ENCODE data around the gene PRRG2.
A peak's percentile ranks its signal among the peaks of the same experiment; 100 is the strongest.

Gene PRRG2

DNA sequence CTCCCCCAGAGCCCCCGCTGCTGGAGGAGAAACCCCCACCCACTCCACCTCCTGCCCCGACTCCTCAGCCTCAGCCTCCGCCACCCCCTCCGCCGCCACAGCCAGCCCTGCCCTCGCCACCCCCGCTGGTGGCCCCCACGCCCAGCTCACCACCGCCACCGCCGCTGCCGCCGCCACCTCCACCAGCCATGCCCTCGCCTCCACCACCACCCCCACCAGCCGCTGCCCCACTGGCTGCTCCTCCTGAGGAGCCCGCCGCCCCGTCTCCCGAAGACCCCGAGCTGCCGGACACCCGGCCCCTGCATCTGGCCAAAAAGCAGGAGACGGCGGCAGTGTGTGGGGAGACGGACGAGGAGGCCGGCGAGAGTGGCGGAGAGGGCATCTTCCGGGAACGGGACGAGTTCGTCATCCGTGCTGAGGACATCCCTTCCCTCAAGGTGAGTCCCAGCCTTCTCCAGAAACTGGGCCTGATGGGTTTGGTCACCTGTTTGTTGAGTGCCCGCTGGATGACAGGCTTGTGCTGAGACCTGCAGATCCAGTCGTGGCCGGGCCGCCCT lies 20.4 kb downstream of the PRRG2 start:
- H3K4me3 ChIP-seq (ENCODE audit: low read depth, low read length) = no peak overlapping the region
- TF ChIP-seq CTCF (IDR thresholded peaks at IDR 0.05; ENCODE audit: low read depth, low read length) = no peak
- in situ Hi-C loops (cut with HindIII; ENCODE audit: low sequenced_read_pairs) = no loop called here
- DNase-seq (ENCODE audit: low read depth, low spot score) = no peak

GRCh38 chr19:49602806-49603205 lies 21.7 kb downstream of the PRRG2 start:
- H3K4me3 ChIP-seq (ENCODE audit: low read depth, low read length) = no peak overlapping the region
- TF ChIP-seq CTCF (IDR thresholded peaks at IDR 0.05; ENCODE audit: low read depth, low read length) = no peak
- in situ Hi-C loops (cut with HindIII; ENCODE audit: low sequenced_read_pairs) = no loop called here
- no peak for DNase-seq (ENCODE audit: low read depth, low spot score)

DNA sequence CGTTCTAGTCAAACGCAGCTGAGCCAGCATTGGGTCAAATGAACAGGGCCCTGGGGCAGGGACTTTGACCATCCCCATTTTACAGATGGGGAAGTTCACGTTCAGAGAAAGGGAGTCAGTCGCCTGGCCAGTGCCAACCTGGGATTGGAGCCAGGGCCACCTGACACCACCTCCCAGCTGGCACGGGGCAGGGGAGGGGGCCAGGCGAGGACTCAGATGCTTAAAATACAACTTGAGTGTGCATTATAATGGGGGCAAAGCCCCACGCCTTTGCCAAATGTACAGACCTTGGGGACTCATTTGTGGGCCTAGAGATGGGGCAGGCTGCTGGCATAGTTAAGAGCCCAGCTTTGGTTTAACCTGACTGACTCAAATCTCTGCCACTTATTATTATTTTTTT lies 24.5 kb downstream of the PRRG2 start:
- H3K4me3 ChIP-seq (ENCODE audit: low read depth, low read length) = no peak overlapping the region
- in situ Hi-C loops (cut with HindIII; ENCODE audit: low sequenced_read_pairs) = no loop called here
- no peak for DNase-seq (ENCODE audit: low read depth, low spot score)
- TF ChIP-seq CTCF (IDR thresholded peaks at IDR 0.05; ENCODE audit: low read depth, low read length) = no peak

DNA sequence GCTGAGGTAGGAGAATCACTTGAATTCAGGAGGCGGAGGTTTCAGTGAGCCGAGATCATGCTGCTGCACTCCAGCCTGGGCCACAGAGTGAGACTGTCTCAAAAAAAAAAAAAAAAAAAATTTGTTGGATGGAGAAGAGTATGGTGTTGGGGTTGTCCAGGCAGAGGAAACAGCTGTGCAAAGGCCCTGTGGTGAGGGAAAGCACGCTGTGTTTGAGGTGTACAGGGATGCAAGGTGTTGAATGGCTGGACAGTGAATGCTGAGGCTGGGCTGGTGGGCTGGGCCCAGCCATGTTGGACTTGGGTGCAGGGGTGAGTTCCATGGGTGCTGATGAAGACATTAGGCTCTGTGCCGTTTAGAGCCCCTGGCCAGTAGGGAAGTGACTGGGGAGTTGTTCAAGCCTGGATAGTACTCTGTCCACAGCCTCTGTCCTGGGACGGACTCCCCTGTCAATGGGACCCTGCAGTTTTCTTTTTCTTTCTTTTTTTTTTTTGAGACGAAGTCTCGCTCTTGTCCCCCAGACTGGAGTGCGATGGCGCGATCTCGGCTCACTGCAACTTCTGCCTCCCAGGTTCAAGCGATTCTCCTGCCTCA lies 28.5 kb downstream of the PRRG2 start:
- no peak overlapping the region for H3K4me3 ChIP-seq (ENCODE audit: low read depth, low read length)
- TF ChIP-seq CTCF (IDR thresholded peaks at IDR 0.05; ENCODE audit: low read depth, low read length) = no peak
- no peak for DNase-seq (ENCODE audit: low read depth, low spot score)
- in situ Hi-C loops (cut with HindIII; ENCODE audit: low sequenced_read_pairs) = no loop called here

- no peak for DNase-seq (ENCODE audit: low read depth, low spot score)
- TF ChIP-seq CTCF (IDR thresholded peaks at IDR 0.05; ENCODE audit: low read depth, low read length) = no peak
- in situ Hi-C loops (cut with HindIII; ENCODE audit: low sequenced_read_pairs) = no loop called here
- no peak overlapping the region for H3K4me3 ChIP-seq (ENCODE audit: low read depth, low read length)
Measured at GRCh38 chr19:49613374-49613773, 32.3 kb downstream of the PRRG2 start.

- in situ Hi-C loops (cut with HindIII; ENCODE audit: low sequenced_read_pairs) = no loop called here
- peak; percentile 81 for DNase-seq (ENCODE audit: low read depth, low spot score)
- TF ChIP-seq CTCF (IDR thresholded peaks at IDR 0.05; ENCODE audit: low read depth, low read length) = peak; percentile 23
- H3K4me3 ChIP-seq (ENCODE audit: low read depth, low read length) = no peak overlapping the region
Measured at GRCh38 chr19:49614096-49614833, 33.1 kb downstream of the PRRG2 start.
